Brain microvascular endothelial cell (primary cell): ENCODE measurements around the gene TP73.
A peak's percentile ranks its signal among the peaks of the same experiment; 100 is the strongest.

Experiments used
- DNase-seq: peaks from one replicate; pipeline ENCODE4 v3.0.0-alpha.2; 2020
- H3K27ac ChIP-seq: fragments of 250-450 bp; sonication (Bioruptor Pico); 2 replicates; pipeline ENCODE4 v1.5.1; 2020; ENCODE audit warnings: mild to moderate bottlenecking, moderate library complexity
- H3K27me3 ChIP-seq: fragments of 250-450 bp; sonication (Bioruptor Pico); replicated peaks from 2 replicates; pipeline ENCODE4 v1.5.1; 2020; ENCODE audit warnings: mild to moderate bottlenecking
- H3K36me3 ChIP-seq: fragments of 250-450 bp; sonication (Bioruptor Pico); replicated peaks from 2 replicates; pipeline ENCODE4 v1.5.1; 2020; ENCODE audit warnings: mild to moderate bottlenecking
- H3K4me3 ChIP-seq: 2 replicates; pipeline ENCODE4 v1.5.1; 2011; ENCODE audit warnings: low read depth, mild to moderate bottlenecking, control low read depth, low read length, moderate library complexity
- CTCF ChIP-seq: IDR thresholded peaks from 2 replicates; pipeline ENCODE4 v1.5.1; 2011; ENCODE audit warnings: low read depth, mild to moderate bottlenecking, moderate library complexity, low read length, control low read depth, inconsistent platforms; ENCODE audit errors: missing control alignments
- in situ Hi-C: cut with HindIII; loops from 2 replicates; pipeline ENCODE4 v1.10.0; 2017; ENCODE audit warnings: low sequenced_read_pairs, low pct_ligation_motif_present

The TP73 gene

GRCh38 chr1:3698660-3699408, 46.5 kb downstream of the TP73 start:
- H3K27me3 ChIP-seq: peaks cover 31% of the 10 kb centered on the region
- no peak for DNase-seq
- no peak overlapping the region for H3K27ac ChIP-seq
- no peaks in the 10 kb centered on the region for H3K36me3 ChIP-seq
- in situ Hi-C loops: no loop called here
- no peak for TF ChIP-seq CTCF
- H3K4me3 ChIP-seq: no peak overlapping the region

GRCh38 chr1:3699596-3699995, 47.3 kb downstream of the TP73 start:
- no peak for TF ChIP-seq CTCF
- no peak for DNase-seq
- H3K27me3 ChIP-seq: peaks cover 32% of the 10 kb centered on the region
- no peak overlapping the region for H3K4me3 ChIP-seq
- H3K27ac ChIP-seq: no peak overlapping the region
- no peaks in the 10 kb centered on the region for H3K36me3 ChIP-seq
- in situ Hi-C loops: no loop called here

- Histone ChIP-seq H3K27me3 (peaks cover 32% of the 10 kb centered on the region), H3K27ac (no peak overlapping the region), H3K36me3 (no peaks in the 10 kb centered on the region), H3K4me3 (no peak overlapping the region)
- no peak for DNase-seq
- in situ Hi-C loops: no loop called here
- TF ChIP-seq CTCF: no peak
Measured at GRCh38 chr1:3700631-3701030, 48.3 kb downstream of the TP73 start.

GRCh38 chr1:3702528-3702927, 50.2 kb downstream of the TP73 start:
- H3K4me3 ChIP-seq: no peak overlapping the region
- DNase-seq: no peak
- H3K27ac ChIP-seq: no peak overlapping the region
- H3K27me3 ChIP-seq: peaks cover 26% of the 10 kb centered on the region
- H3K36me3 ChIP-seq: no peaks in the 10 kb centered on the region
- no peak for TF ChIP-seq CTCF
- in situ Hi-C loops: no loop called here

GRCh38 chr1:3702990-3703728, 50.8 kb downstream of the TP73 start:
- in situ Hi-C loops: no loop called here
- peak; percentile 9 for TF ChIP-seq CTCF
- Histone ChIP-seq H3K27ac (no peak overlapping the region), H3K4me3 (no peak overlapping the region), H3K27me3 (peaks cover 30% of the 10 kb centered on the region), H3K36me3 (no peaks in the 10 kb centered on the region)
- DNase-seq: peak; percentile 12
